Skin epidermis (tissue), 12 donors: ENCODE results near the gene RBM26.

Experiments
- H3K27ac ChIP-seq, 21 experiments: fragments of 200-600 bp; sonication (generic) in 11 of 21; one replicate each; pipeline ENCODE4 v1.5.0; 2020; ENCODE audit warnings: mild to moderate bottlenecking in 3 of 21, inconsistent platforms in 2 of 21, moderate library complexity in 2 of 21
- H3K4me3 ChIP-seq, 7 experiments: fragments of 200-600 bp; sonication (generic) in 2 of 7; one replicate each; pipeline ENCODE4 v1.5.0; 2020; ENCODE audit warnings: inconsistent platforms in 2 of 7, mild to moderate bottlenecking in 2 of 7, moderate library complexity in 1 of 7

Gene RBM26

GRCh38 chr13:79405831-79406596 is at the start of gene RBM26:
RBM26 (minus strand) TSS chr13:79406255; CDS start chr13:79405774, 481 bp downstream.
- peak within 1 kb of the TSS; percentile 56 to 99 (median 91) for H3K4me3 ChIP-seq
- H3K27ac ChIP-seq = peak within 1 kb of the TSS; percentile 90 to 100 (median 98)

DNA sequence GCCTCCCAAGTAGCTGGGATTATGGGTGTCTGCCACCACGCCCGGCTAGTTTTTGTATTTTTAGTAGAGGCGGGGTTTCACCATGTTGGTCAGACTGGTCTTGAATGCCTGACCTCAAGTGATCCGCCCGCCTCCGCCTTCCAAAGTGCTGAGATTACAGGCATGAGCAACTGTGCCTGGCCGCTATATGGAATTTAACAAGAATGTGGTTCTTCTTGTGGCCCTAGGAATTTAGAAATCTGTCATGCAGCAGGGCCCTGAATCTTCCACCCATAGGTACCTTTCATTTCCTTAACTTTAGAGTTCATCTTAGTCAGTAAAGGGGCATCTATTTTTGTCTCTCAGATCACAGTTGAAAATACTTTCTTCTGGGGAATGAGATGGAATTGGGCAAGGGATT is 49.3 kb upstream of the RBM26 start:
- Histone ChIP-seq H3K4me3 (no peak overlapping the region), H3K27ac (no peak overlapping the region)

GRCh38 chr13:79452239-79452913 is 46.3 kb upstream of the RBM26 start:
- peak overlapping the region in 5 of 21 experiments; percentile 11 to 53 (median 44) for H3K27ac ChIP-seq

DNA sequence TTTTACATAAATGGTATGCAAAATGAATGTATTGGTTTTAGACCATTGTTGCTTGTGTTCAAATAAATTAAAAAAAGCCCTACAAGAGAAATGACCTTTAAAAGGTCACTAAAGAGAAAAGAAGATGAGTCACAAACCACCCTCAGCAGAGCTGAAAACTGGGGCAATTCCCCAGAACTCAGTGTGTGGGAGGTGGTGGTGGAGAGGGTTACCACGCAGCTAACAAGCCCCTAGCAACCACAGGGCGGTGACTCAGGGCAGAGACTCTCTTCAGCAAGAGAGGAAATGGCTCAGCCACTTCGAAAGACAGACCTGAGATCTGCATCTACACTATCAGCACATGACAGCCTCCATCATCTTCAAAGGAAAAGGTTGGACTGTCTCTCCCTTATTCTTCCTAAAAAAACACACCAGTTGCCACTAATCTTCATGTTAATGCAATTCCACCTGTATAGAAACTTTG is 45.5 kb upstream of the RBM26 start:
- peak overlapping the region in 5 of 21 experiments; percentile 11 to 53 (median 44) for H3K27ac ChIP-seq

More at GRCh38 chr13:79452239-79452913, 46.3 kb upstream of the RBM26 start:
- no peak overlapping the region for H3K4me3 ChIP-seq

DNA sequence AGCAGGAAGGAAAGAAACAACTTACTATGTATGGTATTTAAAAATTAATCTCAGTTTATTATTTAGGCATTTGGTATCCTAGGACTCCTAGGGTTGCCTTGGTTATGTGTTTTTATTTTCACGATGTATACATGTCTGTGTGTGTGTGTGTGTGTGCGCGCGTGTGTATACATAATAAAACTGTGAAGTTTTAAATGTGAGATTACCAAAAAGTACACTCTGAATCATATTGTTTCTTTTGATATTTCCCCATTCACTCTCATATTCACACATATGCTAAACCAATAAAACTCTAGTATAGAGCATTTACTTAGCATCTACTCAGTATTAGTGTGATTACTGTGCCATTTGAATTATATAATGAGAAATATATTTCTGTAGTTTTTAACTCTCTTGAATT is 44.1 kb upstream of the RBM26 start:
- Histone ChIP-seq H3K27ac (no peak overlapping the region), H3K4me3 (no peak overlapping the region)

More for the DNA sequence above, 45.5 kb upstream of the RBM26 start:
- no peak overlapping the region for H3K4me3 ChIP-seq

DNA sequence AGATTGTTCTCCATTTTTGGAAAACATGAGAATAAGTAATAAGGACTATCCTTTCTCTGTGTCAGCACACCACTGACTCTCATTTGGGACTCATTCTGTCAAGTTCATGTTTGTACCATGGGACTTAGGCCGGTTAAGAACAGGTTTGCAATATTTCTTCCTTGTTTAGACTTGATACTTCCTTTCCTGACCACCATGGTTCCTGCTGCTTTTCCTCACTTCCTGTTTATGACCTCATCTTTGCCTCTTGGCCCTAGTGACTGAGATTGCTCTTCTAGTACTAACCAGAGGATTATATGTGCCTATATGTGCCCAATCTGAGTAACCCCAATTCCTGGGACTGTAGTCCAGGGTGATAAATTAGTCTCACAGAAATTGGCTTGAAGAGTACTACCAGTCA is 42.4 kb upstream of the RBM26 start:
- Histone ChIP-seq H3K27ac (no peak overlapping the region), H3K4me3 (no peak overlapping the region)

DNA sequence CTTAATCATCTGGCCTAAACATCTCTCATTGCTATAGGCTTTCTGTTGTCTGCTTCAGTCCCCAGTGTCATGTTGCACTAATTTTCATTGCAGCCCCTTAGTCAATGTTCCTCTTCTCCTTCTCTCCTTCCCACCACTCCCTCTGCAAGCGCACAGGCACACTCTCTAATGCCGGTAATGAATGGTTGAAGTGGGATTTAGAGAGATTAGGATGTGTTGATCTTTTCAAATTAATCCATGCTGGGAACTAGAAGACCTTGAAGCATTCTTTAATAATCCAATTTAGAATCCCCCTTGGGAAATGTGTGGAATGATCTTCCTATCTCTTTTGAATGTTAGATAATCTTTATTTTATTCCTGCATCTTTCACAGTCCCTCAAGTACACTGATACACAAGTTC is 41.7 kb upstream of the RBM26 start:
- no peak overlapping the region for H3K27ac ChIP-seq
- H3K4me3 ChIP-seq = no peak overlapping the region

DNA sequence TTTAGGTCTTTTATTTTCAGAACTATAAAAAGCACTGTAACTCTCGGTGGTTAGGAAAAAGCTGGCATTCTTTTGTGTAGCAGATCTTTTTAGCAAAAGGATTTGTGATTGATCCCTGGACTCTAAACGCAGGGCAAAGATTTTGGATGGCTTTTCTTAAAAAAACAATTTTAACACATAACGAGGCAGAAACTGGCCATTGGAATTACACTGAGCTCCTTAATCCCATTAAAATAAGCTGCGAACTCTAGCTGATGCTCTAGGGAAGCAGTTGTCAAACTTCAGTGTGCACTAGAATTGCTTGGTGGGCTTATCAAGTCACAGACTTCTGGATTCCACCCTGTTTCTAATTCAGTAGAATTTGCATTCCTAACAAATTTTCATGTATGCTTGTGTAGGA is 41.1 kb upstream of the RBM26 start:
- no peak overlapping the region for H3K27ac ChIP-seq
- no peak overlapping the region for H3K4me3 ChIP-seq

- Histone ChIP-seq H3K4me3 (no peak overlapping the region), H3K27ac (no peak overlapping the region)
Measured at GRCh38 chr13:79445968-79446645, 40.1 kb upstream of the RBM26 start.

DNA sequence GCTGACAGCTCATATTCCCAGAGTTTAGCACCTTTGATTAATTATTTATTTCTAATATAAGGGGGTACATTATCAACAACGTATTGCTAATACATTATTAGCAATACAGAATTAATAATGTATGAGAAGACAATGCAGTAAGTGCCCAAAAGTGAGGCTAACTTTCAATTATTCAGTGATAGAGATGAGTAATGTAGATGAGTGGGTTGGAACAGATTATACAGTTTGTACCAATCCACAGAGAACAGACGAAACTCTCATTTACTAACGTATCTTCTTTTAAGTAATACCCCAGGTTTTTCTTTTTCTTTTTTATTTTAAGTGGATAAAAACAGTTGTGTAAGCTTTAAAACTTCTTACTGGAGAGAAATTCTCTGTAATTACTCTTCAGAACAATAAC is 36.7 kb upstream of the RBM26 start:
- H3K27ac ChIP-seq = no peak overlapping the region
- H3K4me3 ChIP-seq = no peak overlapping the region

- no peak overlapping the region for H3K27ac ChIP-seq
- no peak overlapping the region for H3K4me3 ChIP-seq
Measured at GRCh38 chr13:79442221-79442620, 36.2 kb upstream of the RBM26 start.

GRCh38 chr13:79440958-79441528 is 35.0 kb upstream of the RBM26 start:
- H3K4me3 ChIP-seq = no peak overlapping the region
- no peak overlapping the region for H3K27ac ChIP-seq

DNA sequence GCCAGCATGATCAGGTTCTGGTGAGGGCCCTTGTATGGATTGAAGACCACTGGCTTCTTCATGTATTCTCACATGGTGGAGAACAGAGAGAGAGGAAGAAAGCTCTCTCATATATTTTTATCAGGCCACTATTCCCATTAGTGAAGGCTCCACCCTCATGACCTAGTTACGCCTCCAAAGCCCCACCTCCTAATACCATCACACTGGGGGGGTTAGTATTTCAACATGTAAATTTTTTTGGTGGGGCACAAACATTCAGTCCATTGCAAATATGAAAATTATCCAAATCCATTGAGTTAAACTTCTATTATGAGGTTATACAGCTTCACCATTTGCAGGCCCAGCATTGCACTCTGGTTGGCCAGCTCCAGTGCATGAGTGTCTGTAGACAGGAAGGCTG is 33.2 kb upstream of the RBM26 start:
- no peak overlapping the region for H3K27ac ChIP-seq
- H3K4me3 ChIP-seq = no peak overlapping the region

DNA sequence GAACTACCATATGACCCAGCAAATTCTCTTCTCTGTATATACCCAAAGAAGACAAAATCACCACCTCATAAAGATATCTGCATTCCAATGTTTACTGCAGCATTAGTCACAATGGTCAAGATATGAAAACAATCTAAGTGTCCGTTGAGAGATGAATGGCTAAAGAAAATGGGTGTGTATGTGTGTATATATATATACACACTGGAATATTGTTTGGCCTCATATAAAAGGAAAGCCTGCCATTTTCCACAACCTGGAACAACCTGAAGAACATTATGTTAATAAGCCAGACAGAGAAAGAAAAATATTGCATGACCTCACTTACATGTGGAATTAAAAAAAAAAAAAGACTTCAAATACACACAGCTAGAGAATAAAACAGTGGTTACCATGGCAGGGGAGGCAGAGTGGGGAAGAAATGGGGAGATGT is 29.5 kb upstream of the RBM26 start:
- Histone ChIP-seq H3K27ac (no peak overlapping the region), H3K4me3 (no peak overlapping the region)

DNA sequence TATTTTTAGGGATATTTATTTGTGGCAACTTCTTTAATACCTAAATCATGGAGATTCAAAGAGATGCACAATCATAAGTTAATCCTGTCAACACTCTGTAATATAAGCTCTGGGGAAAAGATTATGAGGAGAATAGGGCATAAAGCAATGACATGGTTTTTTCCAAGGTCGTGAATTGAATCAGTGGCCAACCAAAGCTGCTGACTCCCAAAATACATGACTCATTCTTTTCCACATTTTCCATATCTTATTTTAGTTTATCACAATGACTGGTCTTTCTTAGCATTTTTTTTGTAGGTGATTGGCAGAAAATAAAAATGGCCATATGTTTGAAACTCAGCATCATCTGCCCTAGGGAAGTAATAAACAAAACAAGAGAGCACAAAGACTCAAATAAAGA is 28.5 kb upstream of the RBM26 start:
- no peak overlapping the region for H3K27ac ChIP-seq
- no peak overlapping the region for H3K4me3 ChIP-seq

- no peak overlapping the region for H3K27ac ChIP-seq
Measured at GRCh38 chr13:79432992-79433391, 26.9 kb upstream of the RBM26 start.

GRCh38 chr13:79432086-79432485 is 26.0 kb upstream of the RBM26 start:
- no peak overlapping the region for H3K27ac ChIP-seq
- H3K4me3 ChIP-seq = no peak overlapping the region

More at GRCh38 chr13:79432992-79433391, 26.9 kb upstream of the RBM26 start:
- H3K4me3 ChIP-seq = no peak overlapping the region

DNA sequence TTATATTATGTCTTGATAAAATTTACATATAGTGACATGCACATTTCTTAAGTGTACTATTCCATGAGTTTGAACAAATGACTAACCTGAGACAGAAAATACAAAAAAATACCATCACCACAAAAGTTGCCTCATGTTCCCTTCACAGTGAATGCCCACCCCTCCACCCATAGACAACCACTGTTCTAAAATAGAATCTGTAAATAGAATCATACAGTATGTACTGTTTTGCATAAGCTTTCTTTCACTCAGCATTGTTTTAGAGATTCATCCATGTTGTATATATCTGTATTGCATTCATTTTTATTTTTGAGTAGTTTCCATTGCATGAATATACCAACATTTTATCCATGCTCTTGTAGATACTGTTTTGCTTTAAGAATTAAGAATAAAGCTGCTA is 23.3 kb upstream of the RBM26 start:
- Histone ChIP-seq H3K27ac (no peak overlapping the region), H3K4me3 (no peak overlapping the region)

DNA sequence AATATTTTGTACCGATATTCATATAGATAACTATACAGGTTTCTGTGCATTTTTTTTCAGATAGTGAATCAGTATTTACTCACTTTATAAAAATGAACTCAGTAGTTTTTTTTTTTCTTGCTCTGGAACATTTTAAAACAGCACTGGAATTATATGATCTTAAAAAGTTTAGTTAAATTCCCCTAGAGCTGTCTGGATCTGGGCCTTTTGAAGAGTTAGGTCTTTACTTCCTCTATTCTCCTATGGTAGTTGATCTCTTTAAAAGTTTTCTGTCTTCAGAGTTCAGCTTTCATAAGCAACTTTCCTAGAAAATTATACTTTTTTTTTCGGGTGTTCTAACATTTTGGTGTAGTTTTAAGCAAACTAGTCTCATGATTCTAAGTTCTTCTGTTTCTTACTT is 21.8 kb upstream of the RBM26 start:
- Histone ChIP-seq H3K27ac (no peak overlapping the region), H3K4me3 (no peak overlapping the region)

DNA sequence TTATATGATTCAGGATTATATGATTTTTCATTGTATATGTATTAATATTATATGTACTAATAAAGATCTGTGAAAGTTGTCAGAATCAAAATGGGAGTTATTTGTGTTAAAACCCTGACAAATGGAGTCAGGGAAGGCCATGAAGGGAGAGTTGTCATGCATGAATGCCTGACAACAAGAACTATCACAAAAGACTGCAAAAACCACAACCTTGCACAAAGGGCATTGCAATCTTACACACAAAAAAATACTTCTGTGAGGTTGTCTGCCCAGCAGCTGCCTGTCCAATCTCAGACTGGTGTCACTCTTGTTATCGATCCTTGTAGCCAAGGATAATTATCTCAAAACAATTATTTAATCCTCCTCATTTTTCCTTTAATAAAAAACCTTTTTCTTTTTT is 21.2 kb upstream of the RBM26 start:
- no peak overlapping the region for H3K27ac ChIP-seq
- no peak overlapping the region for H3K4me3 ChIP-seq
